Inflammatory macrophage treated with lipopolysaccharide for 1 hour (primary cell): Measurements from ENCODE around the gene PCYT2.

Experiments used
- DNase-seq, 2 donors: peaks; one replicate each; pipeline ENCODE4 v3.0.0-alpha.2; 2020 to 2022

Gene PCYT2

GRCh38 chr17:81942167-81942553 lies 31.0 kb upstream of the PCYT2 start:
- DNase-seq = no peak

GRCh38 chr17:81941484-81942166 lies 30.4 kb upstream of the PCYT2 start:
- no peak for DNase-seq

GRCh38 chr17:81940538-81941483 lies 29.6 kb upstream of the PCYT2 start:
- no peak for DNase-seq

- no peak for DNase-seq
Measured at GRCh38 chr17:81939881-81940385, 28.7 kb upstream of the PCYT2 start.

GRCh38 chr17:81939218-81939617 lies 28.0 kb upstream of the PCYT2 start:
- DNase-seq = no peak

GRCh38 chr17:81935709-81936084 lies 24.5 kb upstream of the PCYT2 start:
- DNase-seq = no peak

- DNase-seq = no peak
Measured at GRCh38 chr17:81934850-81935708, 23.9 kb upstream of the PCYT2 start.

GRCh38 chr17:81934098-81934757 lies 23.0 kb upstream of the PCYT2 start:
- no peak for DNase-seq

- no peak for DNase-seq
Measured at GRCh38 chr17:81933178-81933699, 22.0 kb upstream of the PCYT2 start.

- no peak for DNase-seq
Measured at GRCh38 chr17:81932333-81932983, 21.3 kb upstream of the PCYT2 start.

GRCh38 chr17:81931557-81932332 lies 20.5 kb upstream of the PCYT2 start:
- DNase-seq = no peak

- no peak for DNase-seq
Measured at GRCh38 chr17:81931189-81931556, 20.0 kb upstream of the PCYT2 start.

GRCh38 chr17:81930142-81931125 lies 19.2 kb upstream of the PCYT2 start:
- no peak for DNase-seq

GRCh38 chr17:81929253-81930141 lies 18.3 kb upstream of the PCYT2 start:
- no peak for DNase-seq

- DNase-seq = no peak
Measured at GRCh38 chr17:81928544-81929252, 17.5 kb upstream of the PCYT2 start.

GRCh38 chr17:81927653-81928543 lies 16.7 kb upstream of the PCYT2 start, which contains the start of gene MAFG:
Gene MAFG (minus strand): TSS chr17:81927735. CDS start chr17:81923185, 4,550 bp downstream.
- peak; percentile 91 to 96 for DNase-seq
